DMS53 treated with DMSO at 0.1 percent for 48 hours (cell line): Measurements from ENCODE around the gene DFFB.

Experiments used
- DNase-seq: peaks from one replicate; lab custom pipeline; 2025; ENCODE audit not compliant: unreplicated experiment; lab: John Stamatoyannopoulos, UW

The DFFB gene

DNA sequence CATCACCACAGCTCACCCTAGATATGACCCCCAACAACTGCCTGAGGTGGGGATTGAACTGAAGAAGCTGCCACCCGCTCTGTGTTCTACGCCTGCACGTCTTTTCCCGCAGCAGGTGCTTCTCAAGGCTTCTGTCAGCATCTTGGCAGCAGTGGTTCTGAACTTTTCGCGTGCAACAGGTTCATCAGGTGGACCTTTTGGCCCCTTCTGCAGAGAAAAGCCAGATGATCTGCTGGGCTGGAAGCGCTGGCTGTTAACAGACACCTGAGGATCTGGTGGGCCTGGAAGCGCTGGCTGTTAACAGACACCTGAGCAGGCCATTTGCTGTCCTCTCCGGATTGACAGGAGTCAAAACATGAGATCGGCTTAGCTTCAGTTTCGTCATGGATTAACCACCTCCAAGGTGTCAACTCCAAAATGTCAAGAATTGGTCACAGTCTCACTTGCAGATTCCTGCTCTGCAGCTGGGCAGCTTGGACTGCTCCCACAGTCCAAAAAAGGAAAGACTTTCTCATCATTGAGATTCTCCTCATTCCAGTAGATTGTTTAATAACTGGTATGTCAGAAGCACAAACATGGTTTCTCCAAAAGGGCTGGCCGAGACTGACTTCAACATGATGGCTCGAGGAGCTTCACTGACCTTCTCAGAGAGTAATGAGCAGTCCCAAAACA, 38.1 kb downstream of the DFFB start:
- no peak for DNase-seq

DNA sequence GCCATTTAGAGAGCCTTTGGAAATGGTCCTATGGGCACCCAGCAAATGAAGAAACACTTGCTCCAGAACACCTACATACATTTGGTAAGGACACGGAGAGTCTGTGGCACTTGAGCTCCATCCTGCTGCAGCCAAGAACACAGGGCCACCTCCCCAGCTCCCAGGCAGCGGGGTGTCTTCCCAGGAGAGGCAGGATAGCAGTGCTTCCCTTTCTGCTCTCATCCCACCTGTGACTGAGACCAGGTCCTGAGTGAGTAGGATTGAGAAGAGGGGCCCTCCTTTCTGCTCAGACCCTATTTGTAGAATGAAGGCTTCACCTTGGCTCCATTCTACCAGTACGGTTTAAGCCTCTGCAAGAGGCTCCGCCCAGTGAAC, 38.7 kb downstream of the DFFB start:
- no peak for DNase-seq

DNA sequence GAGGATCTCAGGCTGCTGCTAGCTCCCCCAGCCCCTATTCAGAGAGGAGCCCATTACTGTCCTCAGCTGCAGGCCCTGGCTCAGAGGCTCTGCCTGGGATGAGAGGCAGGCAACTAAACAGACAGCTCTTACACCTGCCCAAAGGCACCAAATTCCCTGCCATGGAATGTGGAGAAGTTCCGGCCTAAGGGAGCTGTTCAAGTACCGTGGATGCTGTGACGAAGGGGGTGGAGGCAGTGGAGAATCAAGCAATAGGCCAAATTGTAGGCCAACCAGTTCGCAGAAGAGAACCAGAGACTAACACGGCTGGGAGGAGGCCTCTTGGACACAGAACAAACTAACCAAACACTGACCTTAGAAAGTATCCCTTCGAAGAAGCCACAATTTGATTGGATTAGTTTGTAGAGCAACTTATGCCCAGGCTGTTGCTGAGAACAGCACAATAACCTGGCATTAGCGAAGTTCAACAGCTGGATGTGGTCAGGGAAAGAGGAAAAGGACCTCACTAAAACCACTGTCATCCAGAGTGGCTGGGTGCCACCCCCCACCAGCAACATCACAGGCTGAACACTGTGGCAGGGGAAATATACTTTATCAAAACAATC, 39.2 kb downstream of the DFFB start:
- no peak for DNase-seq

DNA sequence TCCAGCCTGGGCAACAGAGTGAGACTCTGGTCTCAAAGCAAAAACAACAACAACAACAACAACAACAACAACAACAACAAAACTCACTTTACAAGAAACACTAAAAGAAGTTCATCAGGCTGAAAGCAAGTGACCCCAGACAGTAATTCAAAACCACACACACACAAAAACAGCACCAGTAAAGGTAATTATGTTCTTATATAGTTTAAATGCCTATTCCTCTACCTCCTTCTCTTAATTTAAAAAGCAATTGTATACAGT, 41.1 kb downstream of the DFFB start:
- DNase-seq: no peak

DNA sequence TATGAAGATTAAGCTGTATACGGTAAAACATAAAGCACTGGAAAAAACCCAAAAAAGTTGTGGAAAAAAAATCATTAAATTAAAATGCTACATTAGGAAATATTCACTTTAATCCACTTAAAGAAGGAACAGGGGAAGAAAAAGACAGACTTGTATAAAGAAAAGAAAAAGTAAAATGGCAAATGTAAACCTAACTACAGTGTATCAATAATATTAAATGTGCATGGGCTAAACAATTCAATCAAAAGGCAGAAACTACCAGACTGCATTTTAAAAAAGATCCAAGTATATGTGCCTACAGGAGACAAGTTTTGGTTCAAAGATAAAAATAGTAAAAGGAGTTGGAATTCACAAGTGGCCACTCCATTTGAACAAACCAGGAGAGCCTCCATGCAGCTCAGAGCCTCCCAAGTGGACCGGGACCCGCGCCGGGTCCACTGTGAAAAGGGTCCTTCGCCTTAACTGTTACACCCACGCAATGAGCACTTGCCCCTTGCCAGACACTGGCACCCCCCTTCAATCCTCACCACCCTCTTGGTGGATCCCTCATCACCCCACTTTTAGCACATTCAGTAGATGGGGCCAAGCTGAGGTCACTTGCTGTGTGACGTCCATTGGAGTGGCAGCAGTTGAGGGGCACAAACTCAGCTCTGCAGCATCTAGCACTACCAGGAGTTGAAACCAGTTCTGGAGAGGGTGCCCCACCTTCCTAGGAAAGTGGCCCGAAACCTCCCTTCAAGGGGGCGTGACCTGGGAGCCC, 41.9 kb downstream of the DFFB start:
- DNase-seq: no peak

DNA sequence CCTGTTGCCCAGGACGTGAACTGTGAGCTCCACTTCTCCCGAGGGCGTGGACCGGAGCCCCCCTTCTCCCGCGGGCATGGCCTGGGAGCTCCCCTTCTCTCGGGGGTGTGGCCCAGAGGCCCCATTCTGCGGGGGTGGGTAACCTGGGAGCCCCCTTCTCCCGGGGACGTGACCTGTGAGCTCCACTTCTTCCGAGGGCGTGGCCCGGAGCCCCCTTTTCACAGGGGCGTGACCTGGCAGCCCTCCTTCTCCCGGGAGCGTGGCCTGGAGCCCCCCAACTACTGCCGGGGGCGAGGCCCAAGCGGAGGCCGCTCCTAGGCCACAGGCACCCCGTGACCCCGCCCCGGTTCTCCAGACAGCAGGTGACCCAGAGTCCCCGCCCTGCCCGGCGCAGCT, 42.5 kb downstream of the DFFB start:
- no peak for DNase-seq

DNA sequence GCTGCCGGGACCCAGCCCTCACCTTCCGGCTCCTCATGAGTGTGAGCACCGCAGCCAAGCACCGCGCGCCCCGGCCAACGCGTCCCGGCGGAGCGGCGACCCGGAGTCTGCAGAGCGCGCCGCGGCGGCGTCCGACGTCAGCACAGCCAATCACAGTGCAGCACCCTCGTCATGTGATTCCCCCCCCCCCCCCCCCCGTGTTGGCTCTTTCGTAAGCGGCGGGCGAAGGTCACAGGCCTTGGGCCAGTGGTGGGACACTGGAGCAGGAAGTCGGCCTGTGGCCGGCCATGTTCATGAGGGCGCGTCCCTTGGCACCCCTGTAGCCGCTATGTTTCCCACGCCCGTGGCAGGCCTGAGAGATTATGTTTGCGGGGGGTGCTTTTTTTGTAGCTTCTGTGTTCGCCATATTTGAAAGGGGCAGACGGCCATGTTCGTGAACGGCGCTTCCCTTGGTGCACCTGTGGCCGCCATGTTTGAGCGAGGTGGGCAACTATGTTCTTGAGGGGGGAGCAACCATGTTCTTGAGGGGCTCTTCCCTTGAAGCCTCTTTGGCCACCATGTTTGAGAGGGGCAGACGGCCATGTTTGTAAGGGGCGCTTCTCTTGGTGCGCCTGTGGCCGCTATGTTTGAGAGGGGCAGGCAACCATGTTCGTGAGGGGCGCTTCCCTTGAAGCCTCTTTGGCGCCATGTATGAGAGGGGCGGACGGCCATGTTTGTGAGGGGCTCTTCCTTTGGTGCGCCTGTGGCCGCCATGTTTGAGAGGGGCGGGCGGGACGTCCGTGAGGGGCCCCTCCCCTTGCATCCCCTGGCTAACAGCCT, 43.1 kb downstream of the DFFB start, which contains the start of gene C1orf174:
Gene C1orf174 (minus strand): TSS at position 123 of the 819 bp plus-strand sequence. CDS start 86 bp downstream, at position 37.
- DNase-seq: peak; percentile 95

GRCh38 chr1:3900969-3901529, 43.8 kb downstream of the DFFB start:
- DNase-seq: peak; percentile 86

DNA sequence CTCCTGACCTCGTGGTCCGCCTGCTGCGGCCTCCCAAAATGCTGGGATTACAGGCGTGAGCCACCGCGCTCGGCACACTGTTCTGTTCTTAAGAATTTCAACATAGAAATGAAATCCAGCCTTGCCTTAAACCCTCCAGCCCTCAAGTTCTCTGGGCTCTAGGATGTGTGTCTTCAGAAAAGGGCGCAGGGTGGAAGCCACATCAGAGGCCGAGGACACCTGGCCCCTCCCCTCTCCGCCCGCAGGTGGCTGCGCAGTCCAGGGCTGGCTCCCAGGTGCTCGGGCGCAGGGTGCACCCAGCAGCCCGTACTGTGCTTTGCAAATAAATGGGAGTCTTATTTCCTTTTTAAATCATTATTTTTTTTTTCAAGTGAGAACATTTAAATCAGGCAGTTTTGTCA, 44.8 kb downstream of the DFFB start:
- no peak for DNase-seq

GRCh38 chr1:3902571-3903091, 45.4 kb downstream of the DFFB start:
- no peak for DNase-seq

GRCh38 chr1:3903141-3904005, 46.1 kb downstream of the DFFB start:
- DNase-seq: no peak

- no peak for DNase-seq
Observed at GRCh38 chr1:3904006-3904842, 46.9 kb downstream of the DFFB start.

- no peak for DNase-seq
Observed at GRCh38 chr1:3904843-3905185, 47.5 kb downstream of the DFFB start.

DNA sequence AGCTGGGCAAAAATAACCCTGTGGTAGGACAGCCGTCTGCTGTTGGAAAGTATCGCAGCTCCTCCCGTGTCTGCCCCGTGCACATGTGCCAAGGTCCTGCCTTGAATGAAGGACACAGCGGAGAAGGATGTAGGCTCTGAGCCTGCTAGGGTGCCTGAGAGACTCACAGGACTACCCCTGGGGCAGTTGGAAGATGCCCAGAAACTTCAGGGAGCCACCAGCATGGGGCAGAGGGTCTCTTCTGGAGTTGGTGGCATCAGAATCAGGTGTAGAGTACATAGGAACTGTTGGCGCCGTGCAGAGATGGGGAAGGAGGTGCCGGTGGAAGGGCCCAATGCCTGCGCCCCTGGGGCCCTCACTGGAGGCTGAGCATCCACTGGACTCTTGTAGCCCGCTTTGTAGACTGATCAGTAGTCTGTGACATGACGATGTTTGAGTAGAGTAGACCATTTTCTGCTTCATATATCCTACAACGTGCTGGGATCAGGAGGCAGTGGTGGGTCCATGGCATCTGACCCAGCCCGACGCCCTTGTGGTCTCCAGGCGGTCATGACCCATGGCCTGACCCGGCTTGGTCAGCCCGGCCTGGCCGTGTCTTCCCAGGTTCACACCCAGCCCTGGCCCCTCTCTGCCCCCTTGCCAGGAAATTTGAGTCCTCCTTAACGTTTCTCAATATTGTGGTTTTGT, 48.1 kb downstream of the DFFB start:
- DNase-seq: no peak

GRCh38 chr1:3905953-3906671, 48.8 kb downstream of the DFFB start:
- DNase-seq: no peak

- DNase-seq: no peak
Observed at GRCh38 chr1:3906672-3907020, 49.4 kb downstream of the DFFB start.

DNA sequence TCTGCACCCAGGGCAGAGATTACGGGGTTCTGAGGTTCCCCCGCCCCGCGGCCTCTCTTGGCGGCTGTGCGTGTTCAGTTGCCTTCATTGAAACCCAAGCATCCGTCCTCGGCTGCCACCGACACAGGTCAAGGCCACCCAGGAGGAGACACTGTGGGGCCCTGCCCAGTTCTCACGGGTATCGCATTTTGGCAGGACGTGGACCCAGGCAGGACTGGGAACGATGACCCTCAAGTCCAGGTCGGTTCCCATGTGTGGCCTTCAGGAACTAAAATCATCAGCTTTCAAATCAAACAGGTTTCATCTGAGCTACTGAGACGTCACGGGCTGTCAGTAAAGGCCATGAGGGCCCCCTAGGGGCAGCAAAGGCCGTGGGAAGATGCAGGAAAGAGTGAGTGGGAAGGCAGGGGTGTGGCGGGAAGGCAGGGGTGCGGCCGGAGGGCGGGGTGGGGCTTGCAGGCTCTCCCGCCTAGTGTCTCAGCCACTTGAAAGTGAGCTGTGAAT, 49.8 kb downstream of the DFFB start:
- DNase-seq: no peak

DNA sequence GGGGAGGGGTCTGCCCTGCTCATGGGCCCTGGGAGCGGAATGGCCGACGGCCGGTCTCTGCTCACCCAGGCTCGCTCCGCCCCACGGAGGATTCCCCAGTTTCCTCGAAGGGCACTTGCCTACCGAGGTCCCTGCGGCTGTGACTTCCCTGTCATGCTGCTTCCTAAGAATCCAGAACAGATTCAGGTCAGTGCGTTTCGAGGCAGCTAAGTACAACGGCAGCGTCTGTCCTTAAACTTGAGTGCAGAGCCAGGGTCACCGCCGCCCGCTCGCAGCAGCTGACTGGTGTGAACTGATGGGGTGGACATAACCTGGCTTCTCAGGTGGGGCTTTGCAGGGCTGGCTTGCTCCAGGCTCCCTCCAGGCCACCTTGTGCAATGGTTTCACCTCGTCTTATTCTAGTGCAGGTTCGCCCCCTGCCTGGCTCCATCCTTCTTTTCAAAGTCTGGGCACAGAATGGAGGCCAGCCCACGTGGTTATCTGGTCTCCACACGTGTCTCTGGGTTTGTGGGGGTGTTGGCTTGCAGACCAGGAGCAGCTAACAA, 50.4 kb downstream of the DFFB start:
- no peak for DNase-seq
